ENCODE data around the gene RTN4.

GRCh38 chr2:54986264-54986663 lies 64.0 kb downstream of the RTN4 start:
- TF ChIP-seq POLR2A (IDR thresholded peaks at IDR 0.05) (no peak), CTCF (IDR thresholded peaks at IDR 0.05) (no peak)
